Fibroblast of skin of right quadriceps (primary cell): ENCODE data around the gene OR5AL1.
"Not testable (repeated sequence)": the region's sequence is repeated elsewhere in the genome, so short reads cannot be mapped to it uniquely, and the experiment has no call there.

ENCODE experiments used
- DNase-seq: peaks from one replicate; pipeline ENCODE4 v3.0.0-alpha.2; 2013

OR5AL1 gene

GRCh38 chr11:56412396-56412795 is at the start of gene OR5AL1:
Gene OR5AL1, plus strand, starts transcription at chr11:56412696.
- DNase-seq: no peak

GRCh38 chr11:56375324-56375723 is 37.2 kb upstream of the OR5AL1 start, which contains the start of gene OR8U1:
Gene OR8U1, plus strand, starts transcription at chr11:56375624. Its CDS starts 0 bp downstream, at chr11:56375624.
- no peak for DNase-seq

- no peak for DNase-seq
These were observed 32.4 kb upstream of the OR5AL1 start for GRCh38 chr11:56380120-56380519.

- no peak for DNase-seq
These were observed 18.1 kb upstream of the OR5AL1 start for GRCh38 chr11:56394381-56394780.

GRCh38 chr11:56396047-56396446 is 16.4 kb upstream of the OR5AL1 start:
- no peak for DNase-seq

GRCh38 chr11:56401858-56402461 is 10.5 kb upstream of the OR5AL1 start:
- not testable (repeated sequence) for DNase-seq

GRCh38 chr11:56404393-56404792 is 8.1 kb upstream of the OR5AL1 start:
- DNase-seq: no peak

- DNase-seq: no peak
These were observed 1.7 kb upstream of the OR5AL1 start for GRCh38 chr11:56410801-56411200.

GRCh38 chr11:56453521-56453920 is 41.0 kb downstream of the OR5AL1 start:
- DNase-seq: no peak

GRCh38 chr11:56457076-56457475 is 44.6 kb downstream of the OR5AL1 start:
- DNase-seq: no peak
